OCI-LY7 (cell line): ENCODE results near the gene FAM186B. TPM values are rescaled to one million over a fixed set of nuclear protein-coding genes. Genes with fewer than 3 reads are reported as not detected.

Experiments used
- BruUV-seq: library from RNA; stranded (reverse); fragments of 400-500 nt; replicated peaks from 2 replicates; lab custom pipeline; 2021; lab: Mats Ljungman, UMichigan
- CTCF ChIA-PET: fragments of 300-600 bp; sonication (Branson Sonifier 250); formaldehyde crosslinking; loops from one replicate; lab custom pipeline; 2022; ENCODE audit warnings: antibody characterized with exemption; ENCODE audit not compliant: unreplicated experiment; lab: Charles Lee
- POLR2A ChIA-PET: fragments of 300-600 bp; sonication (Branson Sonifier 250); formaldehyde crosslinking; loops from one replicate; lab custom pipeline; 2022; ENCODE audit warnings: antibody characterized with exemption; lab: Charles Lee
- DNase-seq: peaks from one replicate; pipeline ENCODE4 v3.0.0-alpha.2; 2015; ENCODE audit warnings: low spot score
- H2AFZ ChIP-seq: fragments of 200-600 bp; sonication (generic), shearing (Covaris generic); 2 replicates; pipeline ENCODE4 v1.6.1; 2014; ENCODE audit warnings: mild to moderate bottlenecking, antibody characterized with exemption, low read length, moderate library complexity
- H3K27ac ChIP-seq: fragments of 200-600 bp; sonication (generic); 2 replicates; pipeline ENCODE4 v1.5.1; 2014; ENCODE audit warnings: mixed run types, low read depth, mild to moderate bottlenecking, moderate library complexity, low read length, inconsistent platforms; ENCODE audit not compliant: poor library complexity, severe bottlenecking
- H3K36me3 ChIP-seq: fragments of 200-600 bp; sonication (generic); 2 replicates; pipeline ENCODE4 v1.6.1; 2014; ENCODE audit warnings: mild to moderate bottlenecking, antibody characterized with exemption, low read length, moderate library complexity, mixed read lengths; ENCODE audit not compliant: insufficient read depth
- H3K4me1 ChIP-seq: fragments of 200-600 bp; sonication (generic); 2 replicates; pipeline ENCODE4 v1.5.1; 2014; ENCODE audit warnings: mild to moderate bottlenecking, low read length; ENCODE audit not compliant: insufficient read depth, poor library complexity, severe bottlenecking
- H3K4me2 ChIP-seq: fragments of 200-600 bp; sonication (generic); 2 replicates; pipeline ENCODE4 v1.6.1; 2014; ENCODE audit warnings: mild to moderate bottlenecking, low read length
- H3K4me3 ChIP-seq: fragments of 200-600 bp; sonication (generic); 2 replicates; pipeline ENCODE4 v1.5.1; 2014; ENCODE audit warnings: mild to moderate bottlenecking, low read depth, low read length; ENCODE audit not compliant: poor library complexity, severe bottlenecking
- H3K79me2 ChIP-seq: fragments of 200-600 bp; sonication (generic); 2 replicates; pipeline ENCODE4 v1.6.1; 2016; ENCODE audit warnings: low read depth, mild to moderate bottlenecking, low read length, moderate library complexity, mixed read lengths; ENCODE audit not compliant: insufficient read depth
- H3K9me2 ChIP-seq: fragments of 200-600 bp; sonication (generic); 2 replicates; pipeline ENCODE4 v1.6.1; 2016; ENCODE audit warnings: mild to moderate bottlenecking, low read length, mixed read lengths; ENCODE audit not compliant: insufficient read depth
- H3K9me3 ChIP-seq: fragments of 200-600 bp; sonication (generic); 2 replicates; pipeline ENCODE4 v1.6.1; 2014; ENCODE audit warnings: mild to moderate bottlenecking, mixed run types, low read length, mixed read lengths
- H4K20me1 ChIP-seq: fragments of 200-600 bp; sonication (generic); 2 replicates; pipeline ENCODE4 v1.6.1; 2014; ENCODE audit warnings: mild to moderate bottlenecking, antibody characterized with exemption, low read length, moderate library complexity, mixed read lengths; ENCODE audit not compliant: insufficient read depth
- CTCF ChIP-seq: fragments of 200-600 bp; sonication (generic); conservative IDR thresholded peaks from 2 replicates; pipeline ENCODE4 v1.5.1; 2014; ENCODE audit warnings: mild to moderate bottlenecking, antibody characterized with exemption, low read length, moderate library complexity, mixed read lengths
- EZH2phosphoT487 ChIP-seq: fragments of 200-600 bp; sonication (generic); IDR thresholded peaks from 2 replicates; pipeline ENCODE4 v1.6.1; 2018; ENCODE audit warnings: low read depth, borderline replicate concordance, mild to moderate bottlenecking, mixed run types, antibody characterized with exemption, low read length, moderate library complexity, mixed read lengths
- intact Hi-C: fragments of 100-400 bp; cut with micrococcal nuclease; formaldehyde crosslinking; loops from one replicate; pipeline ENCODE4 v1.10.0; 2022; ENCODE audit not compliant: unreplicated experiment
- total RNA-seq, 2 experiments: library from RNA; depleted of rRNA in 1 of 2; stranded (reverse); fragments of >200 nt in 1 of 2; shearing (Covaris generic) in 1 of 2; gene quantifications; 2 replicates each; pipeline ENCODE4 v1.2.3, GENCODE V29; 2014 to 2022

Gene FAM186B
- total RNA-seq, 2 experiments from 2014 or later, result 0.60 to 2.8 TPM

- ChIA-PET POLR2A (interaction anchor here (0.6 to 1.4 kb wide), 4 partner anchors 13 to 561 kb away, joined by 3 to 5 read pairs (median 4); partner anchors contain the start of gene SPATS2), CTCF (interaction anchor here (1.3 kb wide), 1 partner anchor 33 kb away, joined by 3 read pairs; no protein-coding TSS in a partner anchor)
- peak within 1 kb of the TSS; percentile 92 for H2AFZ ChIP-seq
- peak within 1 kb of the TSS; percentile 54 for H3K27ac ChIP-seq
- H3K4me3 ChIP-seq, result peak within 1 kb of the TSS; percentile 94
- no peak for TF ChIP-seq EZH2phosphoT487
- TF ChIP-seq CTCF, result no peak
- H3K4me1 ChIP-seq, result peaks cover 19% of the 10 kb centered on the region
- BruUV-seq, result TSS peak; percentile 91
- intact Hi-C loops, result loop anchor here (2.0 kb wide), 2 partner anchors 55 to 201 kb away; partner anchors contain the start of genes PRPF40B and SPATS2
- DNase-seq, result peak; percentile 97
- no peaks in the 10 kb centered on the region for H3K9me2 ChIP-seq
- peaks cover 32% of the 10 kb centered on the region for H3K79me2 ChIP-seq
- no peaks in the 10 kb centered on the region for H3K9me3 ChIP-seq
- H3K36me3 ChIP-seq, result peaks cover 44% of the 10 kb centered on the region
- no peaks in the 10 kb centered on the region for H4K20me1 ChIP-seq
- H3K4me2 ChIP-seq, result peak within 1 kb of the TSS; percentile 91
Observed at GRCh38 chr12:49567611-49568441, 37.6 kb downstream of the FAM186B start, which contains the start of gene MCRS1. Gene MCRS1, minus strand, starts transcription at chr12:49568142. Its CDS starts 1,411 bp downstream, at chr12:49566731.

- Histone ChIP-seq H3K4me3 (peak overlapping the region; percentile 94), H3K27ac (peak overlapping the region; percentile 54), H3K36me3 (peaks cover 45% of the 10 kb centered on the region), H3K9me3 (no peaks in the 10 kb centered on the region), H4K20me1 (no peaks in the 10 kb centered on the region), H3K79me2 (peaks cover 32% of the 10 kb centered on the region), H3K9me2 (no peaks in the 10 kb centered on the region), H2AFZ (peak overlapping the region; percentile 92), H3K4me1 (peaks cover 19% of the 10 kb centered on the region), H3K4me2 (peak overlapping the region; percentile 91)
- ChIA-PET CTCF (interaction anchor here (1.3 kb wide), 1 partner anchor 34 kb away, joined by 3 read pairs; no protein-coding TSS in a partner anchor), POLR2A (interaction anchor here (0.6 to 1.4 kb wide), 3 partner anchors 14 to 561 kb away, joined by 3 to 5 read pairs (median 4); partner anchors contain the start of gene SPATS2)
- intact Hi-C loops, result no loop called here
- TF ChIP-seq EZH2phosphoT487 (no peak), CTCF (no peak)
- no peak for DNase-seq
- BruUV-seq, result no TSS peak
Observed at GRCh38 chr12:49567302-49567610, 38.2 kb downstream of the FAM186B start.
